ENCODE measurements around the gene PAFAH1B2. TPM values are rescaled to one million over a fixed set of nuclear protein-coding genes. Genes with fewer than 3 reads are reported as not detected.
"Not testable (repeated sequence)": the region's sequence is repeated elsewhere in the genome, so short reads cannot be mapped to it uniquely, and the experiment has no call there.

PAFAH1B2 gene
- total RNA-seq, 1 donor from 2014 or later = 161 TPM

DNA sequence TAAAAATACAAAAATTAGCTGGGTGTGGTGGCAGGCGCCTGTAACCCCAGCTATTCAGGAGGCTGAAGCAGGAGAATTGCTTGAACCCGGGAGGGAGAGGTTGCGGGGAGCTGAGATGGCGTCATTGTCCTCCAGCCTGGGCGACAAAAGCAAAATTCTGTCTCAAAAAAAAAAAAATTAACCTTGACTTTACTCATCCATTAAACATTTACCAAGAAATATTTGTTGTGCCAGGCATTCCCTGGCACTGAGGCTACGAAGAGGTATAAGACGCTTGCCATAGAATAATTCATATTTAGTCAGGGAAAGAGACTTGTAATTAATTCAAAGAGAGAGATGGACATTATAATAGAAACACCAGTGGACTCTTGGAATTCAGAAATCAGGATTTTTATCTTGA, 13.2 kb upstream of the PAFAH1B2 start:
- no peaks in the 10 kb centered on the region for H3K4me1 Mint-ChIP-seq (ENCODE audit: low read depth, unreplicated experiment)
- H3K27me3 Mint-ChIP-seq (ENCODE audit: unreplicated experiment) = no peaks in the 10 kb centered on the region
- H3K4me3 Mint-ChIP-seq (ENCODE audit: unreplicated experiment) = no peak overlapping the region
- no peak for DNase-seq
- no peak for TF ChIP-seq CTCF (IDR thresholded peaks at IDR 0.05; ENCODE audit: partially characterized antibody, unreplicated experiment)
- H3K9me3 Mint-ChIP-seq (ENCODE audit: unreplicated experiment) = no peaks in the 10 kb centered on the region
- no peak overlapping the region for H3K27ac Mint-ChIP-seq (ENCODE audit: unreplicated experiment)
- no peaks in the 10 kb centered on the region for H3K36me3 Mint-ChIP-seq (ENCODE audit: unreplicated experiment)

DNA sequence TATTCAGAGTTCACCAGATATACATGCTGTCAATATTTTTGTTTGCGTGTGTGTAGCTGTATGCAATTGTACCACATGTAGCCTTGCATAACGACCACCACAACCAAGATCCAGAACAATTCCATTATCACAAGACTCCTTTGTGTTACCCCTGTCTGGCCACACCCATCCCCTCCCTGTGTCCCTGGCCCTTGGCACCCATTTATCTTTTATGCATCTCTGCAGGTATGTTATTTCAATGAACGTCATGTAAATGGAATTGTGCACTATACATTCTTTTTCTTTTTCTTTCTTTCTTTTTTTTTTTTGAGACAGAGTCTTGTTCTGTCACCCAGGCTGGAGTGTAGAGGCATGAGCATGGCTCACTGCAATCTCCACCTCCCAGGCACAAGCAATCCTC, 9.7 kb upstream of the PAFAH1B2 start:
- DNase-seq = no peak
- Mint-ChIP-seq H3K27ac (ENCODE audit: unreplicated experiment) (no peak overlapping the region), H3K4me3 (ENCODE audit: unreplicated experiment) (no peak overlapping the region), H3K36me3 (ENCODE audit: unreplicated experiment) (no peaks in the 10 kb centered on the region), H3K4me1 (ENCODE audit: low read depth, unreplicated experiment) (no peaks in the 10 kb centered on the region), H3K9me3 (ENCODE audit: unreplicated experiment) (no peaks in the 10 kb centered on the region), H3K27me3 (ENCODE audit: unreplicated experiment) (no peaks in the 10 kb centered on the region)
- no peak for TF ChIP-seq CTCF (IDR thresholded peaks at IDR 0.05; ENCODE audit: partially characterized antibody, unreplicated experiment)

GRCh38 chr11:117134979-117135378, 9.1 kb upstream of the PAFAH1B2 start:
- H3K4me3 Mint-ChIP-seq (ENCODE audit: unreplicated experiment); DNase-seq; H3K36me3 Mint-ChIP-seq (ENCODE audit: unreplicated experiment); H3K27me3 Mint-ChIP-seq (ENCODE audit: unreplicated experiment); H3K4me1 Mint-ChIP-seq (ENCODE audit: low read depth, unreplicated experiment); H3K9me3 Mint-ChIP-seq (ENCODE audit: unreplicated experiment); H3K27ac Mint-ChIP-seq (ENCODE audit: unreplicated experiment): not testable (repeated sequence)

DNA sequence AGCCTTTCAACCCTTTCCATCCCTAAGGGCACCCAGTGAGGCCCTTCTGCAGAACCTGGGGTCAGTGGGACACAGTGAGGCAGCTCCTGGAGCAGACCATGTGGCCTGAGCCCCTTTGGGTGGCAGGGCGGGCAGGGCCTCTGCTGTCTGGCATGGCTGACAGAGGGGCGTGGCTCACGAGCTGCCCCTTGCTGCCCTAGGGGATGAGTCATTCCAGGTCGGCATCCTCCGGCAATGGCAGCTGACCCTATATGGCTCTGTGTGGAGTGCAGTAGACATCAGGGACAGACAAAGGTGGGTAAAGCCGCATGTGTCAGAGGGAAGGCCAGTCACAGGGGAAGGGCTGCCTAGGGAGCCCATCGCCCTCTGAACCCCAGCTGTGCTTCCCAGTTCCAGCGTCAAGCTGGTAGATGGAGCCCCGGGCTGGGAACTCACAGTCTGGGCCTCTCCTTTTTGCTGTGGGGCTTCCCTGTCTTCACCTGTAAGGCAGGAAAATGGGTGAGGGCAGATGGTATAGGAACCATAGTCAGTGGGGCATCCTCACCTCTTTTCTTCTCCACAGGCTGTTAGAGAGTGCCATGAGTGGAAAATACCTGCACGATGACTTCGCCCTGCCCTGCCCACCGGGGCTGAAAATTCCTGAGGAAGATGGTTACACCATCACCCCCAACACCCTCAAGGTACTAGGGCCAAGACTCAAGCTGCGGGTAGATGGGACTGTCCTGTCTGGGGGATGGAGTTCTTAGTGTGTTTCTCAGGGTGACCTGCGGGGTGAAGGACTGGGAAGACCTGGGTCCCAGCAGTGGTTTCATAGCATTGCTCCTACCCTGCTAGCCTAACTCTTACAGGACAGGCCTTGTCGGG, 6.6 kb upstream of the PAFAH1B2 start:
- H3K4me3 Mint-ChIP-seq (ENCODE audit: unreplicated experiment); DNase-seq; H3K36me3 Mint-ChIP-seq (ENCODE audit: unreplicated experiment); H3K4me1 Mint-ChIP-seq (ENCODE audit: low read depth, unreplicated experiment); H3K27ac Mint-ChIP-seq (ENCODE audit: unreplicated experiment); H3K27me3 Mint-ChIP-seq (ENCODE audit: unreplicated experiment); H3K9me3 Mint-ChIP-seq (ENCODE audit: unreplicated experiment): not testable (repeated sequence)

DNA sequence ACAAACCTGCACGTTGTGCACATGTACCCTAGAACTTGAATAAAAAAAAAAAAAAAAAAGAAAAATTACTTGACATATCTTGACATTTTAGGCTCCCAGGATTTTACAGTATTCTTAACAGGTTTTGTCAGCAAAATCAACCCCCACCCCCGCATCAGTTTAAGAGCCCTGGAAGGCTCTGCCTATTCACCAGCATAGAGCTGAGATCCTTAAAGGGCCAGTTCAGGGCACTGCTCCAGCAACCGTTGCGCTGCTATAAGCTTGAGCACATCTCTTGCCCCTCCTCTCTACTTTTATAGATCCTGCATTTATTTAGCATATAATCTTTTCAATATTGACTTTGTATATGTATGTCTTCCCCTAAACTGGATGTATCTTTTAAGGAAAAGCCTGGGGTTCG, 697 bp upstream of the PAFAH1B2 start:
- Mint-ChIP-seq H3K27me3 (ENCODE audit: unreplicated experiment) (peaks cover 9% of the 10 kb centered on the region), H3K9me3 (ENCODE audit: unreplicated experiment) (peaks cover 16% of the 10 kb centered on the region), H3K36me3 (ENCODE audit: unreplicated experiment) (peaks cover 5% of the 10 kb centered on the region), H3K4me1 (ENCODE audit: low read depth, unreplicated experiment) (peaks cover 2% of the 10 kb centered on the region), H3K27ac (ENCODE audit: unreplicated experiment) (peak overlapping the region; percentile 98), H3K4me3 (ENCODE audit: unreplicated experiment) (peak overlapping the region; percentile 98)
- DNase-seq = no peak
- no peak for TF ChIP-seq CTCF (IDR thresholded peaks at IDR 0.05; ENCODE audit: partially characterized antibody, unreplicated experiment)

All from glutamatergic neuron (in vitro differentiated cells).